ENCODE data around the gene ALDH5A1. TPM values are rescaled to one million over a fixed set of nuclear protein-coding genes. Genes with fewer than 3 reads are reported as not detected.

ALDH5A1 gene
- total RNA-seq (26.3 and 28.3 TPM in 2 replicates), polyA plus RNA-seq (5.4 and 5.7 TPM in 2 replicates), polyA minus RNA-seq (10.8 and 21.9 TPM in 2 replicates)
- total RNA-seq (2013): 13.9 TPM

DNA sequence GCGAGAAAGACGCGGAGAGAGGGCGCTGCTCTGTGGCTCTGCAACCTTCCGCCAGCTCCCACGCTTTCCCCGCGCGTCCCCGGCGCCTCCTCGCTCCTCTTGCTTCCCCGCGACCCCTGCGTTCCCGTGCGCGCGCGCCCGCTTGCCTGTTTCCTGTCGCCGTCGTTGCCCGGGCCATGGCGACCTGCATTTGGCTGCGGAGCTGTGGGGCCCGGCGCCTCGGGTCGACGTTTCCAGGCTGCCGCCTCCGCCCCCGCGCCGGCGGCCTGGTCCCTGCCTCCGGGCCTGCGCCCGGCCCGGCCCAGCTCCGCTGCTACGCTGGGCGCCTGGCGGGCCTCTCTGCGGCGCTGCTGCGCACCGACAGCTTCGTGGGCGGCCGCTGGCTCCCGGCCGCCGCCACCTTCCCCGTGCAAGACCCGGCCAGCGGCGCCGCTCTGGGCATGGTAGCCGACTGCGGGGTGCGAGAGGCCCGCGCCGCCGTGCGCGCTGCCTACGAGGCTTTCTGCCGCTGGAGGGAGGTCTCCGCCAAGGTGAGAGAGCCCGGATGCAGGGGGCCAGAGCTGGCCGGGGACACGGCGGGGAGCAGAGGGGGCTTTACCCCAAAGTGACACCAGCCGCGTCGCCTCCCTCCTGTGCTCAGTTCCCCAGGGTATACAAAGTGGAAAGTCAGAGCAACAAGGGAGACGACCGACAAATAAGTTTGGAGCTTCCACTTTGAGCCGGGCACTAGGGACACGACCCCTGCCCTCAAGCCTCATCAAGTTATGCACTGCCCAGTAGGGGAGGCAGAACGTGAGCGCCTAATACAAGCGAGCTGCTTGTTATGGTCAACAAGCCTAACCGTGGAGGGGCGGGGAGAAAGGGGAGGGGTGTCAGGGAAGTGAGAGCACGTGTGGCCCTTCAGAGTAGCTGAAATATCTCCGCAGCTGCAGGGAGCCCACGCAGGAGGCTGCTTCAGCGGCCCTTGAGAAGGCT lies at the start of gene ALDH5A1:
Gene ALDH5A1, plus strand, starts transcription at position 149 of the 975 bp plus-strand sequence. Its CDS starts 28 bp downstream, at position 177.
- H4K20me1 ChIP-seq (ENCODE audit: control insufficient read depth, insufficient read depth, low read length, poor library complexity, severe bottlenecking): no peaks in the 10 kb centered on the region
- no peaks in the 10 kb centered on the region for H3K9me3 Mint-ChIP-seq (ENCODE audit: insufficient read depth)
- peak within 1 kb of the TSS; percentile 93 for H2AFZ ChIP-seq (ENCODE audit: insufficient read depth, low read depth, low read length, poor library complexity, severe bottlenecking)
- peak within 1 kb of the TSS; percentile 93 for H3K4me2 ChIP-seq (replicated peaks; ENCODE audit: low read depth, low read length, poor library complexity, severe bottlenecking)
- peak within 1 kb of the TSS; percentile 74 for H3K9ac ChIP-seq (ENCODE audit: low read length)
- ChIA-PET CTCF (interaction anchor here (0.6 to 5.7 kb wide), 27 partner anchors 12 to 532 kb away, joined by 3 to 82 read pairs (median 5); partner anchors contain the start of genes ACOT13, KIAA0319 and TDP2), POLR2A (interaction anchor here (1.0 to 2.4 kb wide), 3 partner anchors 23 to 171 kb away, joined by 3 to 34 read pairs (median 7); no protein-coding TSS in a partner anchor)
- H3K27ac ChIP-seq (ENCODE audit: low read length in 2 of 2): peak within 1 kb of the TSS; percentile 61 to 69
- peaks cover 0 to 5% of the 10 kb centered on the region in 2 experiments for H3K36me3 ChIP-seq (replicated peaks in 1 of 2; ENCODE audit: control extremely low read depth in 1 of 2, control insufficient read depth in 1 of 2, extremely low read depth in 1 of 2, insufficient read depth in 2 of 2, low read length in 1 of 2)
- peaks cover 17 to 18% of the 10 kb centered on the region in 2 donors for H3K4me1 ChIP-seq (ENCODE audit: control insufficient read depth in 2 of 2, insufficient read depth in 2 of 2, low read length in 2 of 2)
- peak; percentile 46 for TF ChIP-seq CTCF (IDR thresholded peaks at IDR 0.05)
- TF ChIP-seq EZH2 (IDR thresholded peaks at IDR 0.05; ENCODE audit: borderline replicate concordance, insufficient read depth, low read depth, low read length, poor library complexity, severe bottlenecking): no peak
- H3K4me3 ChIP-seq (ENCODE audit: control extremely low read depth in 1 of 5, extremely low read depth in 1 of 5, insufficient read depth in 1 of 5, low read depth in 2 of 5, low read length in 4 of 5): peak within 1 kb of the TSS; percentile 41 to 82 (median 57)
- H3K79me2 ChIP-seq (ENCODE audit: control insufficient read depth, insufficient read depth, low read length): peaks cover under 1% of the 10 kb centered on the region
- H3K27me3 ChIP-seq (replicated peaks in 1 of 4; ENCODE audit: control extremely low read depth in 1 of 4, control insufficient read depth in 3 of 4, insufficient read depth in 4 of 4, low read length in 3 of 4): no peaks in the 10 kb centered on the region
- under 1% methylated on average over 91 of the region's 93 CpGs for WGBS (ENCODE audit: insufficient coverage)
- H3K4me3 Mint-ChIP-seq: peak within 1 kb of the TSS; percentile 90
- H3K27me3 Mint-ChIP-seq: no peaks in the 10 kb centered on the region
- intact Hi-C loops (cut with micrococcal nuclease): loop anchor here (1.0 to 5.0 kb wide), 6 partner anchors 26 to 280 kb away; partner anchors contain the start of genes KIAA0319 and TDP2
- H3K4me1 Mint-ChIP-seq: peaks cover 30% of the 10 kb centered on the region
- H3K9me3 ChIP-seq (ENCODE audit: control extremely low read depth in 1 of 3, control insufficient read depth in 2 of 3, insufficient read depth in 1 of 3, low read length in 2 of 3): peaks cover 0 to 5% (median 0%) of the 10 kb centered on the region in 3 donors
- H3K27ac Mint-ChIP-seq: peak within 1 kb of the TSS; percentile 94
- ATAC-seq (ENCODE audit: low read depth): peak; percentile 67
- DNase-seq: peak; percentile 85

All from B cell (primary cell).